ENCODE measurements around the gene SRSF1. TPM values are rescaled to one million over a fixed set of nuclear protein-coding genes. Genes with fewer than 3 reads are reported as not detected.
A peak's percentile ranks its signal among the peaks of the same experiment; 100 is the strongest.

Gene SRSF1
- total RNA-seq, 4 donors from 2014 or later = 116 to 429 (median 147) TPM

DNA sequence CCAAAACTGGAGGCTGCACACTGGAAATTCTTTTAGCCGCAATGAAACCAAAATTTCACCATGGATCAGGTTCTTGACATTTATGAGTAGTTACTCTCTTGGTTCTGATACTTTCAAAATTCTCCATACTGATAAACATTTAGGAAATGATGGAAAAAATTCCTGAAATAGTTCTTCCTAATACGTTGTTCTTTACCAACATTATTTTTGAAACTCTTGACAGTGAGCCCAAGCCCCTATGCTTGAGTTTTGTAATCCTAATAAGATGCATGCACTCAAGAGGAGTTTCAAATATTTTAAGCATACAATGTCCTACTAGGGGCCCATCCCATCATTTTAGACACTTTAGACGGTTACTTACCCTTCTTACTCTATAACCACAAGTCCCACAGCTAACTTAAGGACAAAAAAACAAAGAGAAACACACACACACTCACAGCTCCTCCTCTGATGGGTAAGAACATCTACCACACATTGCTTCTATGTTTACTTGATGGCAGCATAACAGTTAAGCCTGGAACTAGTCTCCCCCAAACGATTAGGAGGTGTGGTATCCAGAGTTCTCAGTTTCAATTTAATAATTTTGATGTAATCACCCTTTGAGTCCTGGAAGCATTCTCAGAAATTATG is 22.7 kb downstream of the SRSF1 start:
- Histone ChIP-seq H3K36me3 (no peaks in the 10 kb centered on the region), H3K4me1 (peaks cover 8 to 13% of the 10 kb centered on the region in 2 donors), H3K27me3 (no peaks in the 10 kb centered on the region), H3K4me3 (no peak overlapping the region), H3K27ac (peak overlapping the region; percentile 96 to 98), H3K9me3 (no peaks in the 10 kb centered on the region)
- no peak for DNase-seq
- intact Hi-C loops (cut with DNase I; ENCODE audit: low total_unique reads) = no loop called here
- TF ChIP-seq, protein P1, sequence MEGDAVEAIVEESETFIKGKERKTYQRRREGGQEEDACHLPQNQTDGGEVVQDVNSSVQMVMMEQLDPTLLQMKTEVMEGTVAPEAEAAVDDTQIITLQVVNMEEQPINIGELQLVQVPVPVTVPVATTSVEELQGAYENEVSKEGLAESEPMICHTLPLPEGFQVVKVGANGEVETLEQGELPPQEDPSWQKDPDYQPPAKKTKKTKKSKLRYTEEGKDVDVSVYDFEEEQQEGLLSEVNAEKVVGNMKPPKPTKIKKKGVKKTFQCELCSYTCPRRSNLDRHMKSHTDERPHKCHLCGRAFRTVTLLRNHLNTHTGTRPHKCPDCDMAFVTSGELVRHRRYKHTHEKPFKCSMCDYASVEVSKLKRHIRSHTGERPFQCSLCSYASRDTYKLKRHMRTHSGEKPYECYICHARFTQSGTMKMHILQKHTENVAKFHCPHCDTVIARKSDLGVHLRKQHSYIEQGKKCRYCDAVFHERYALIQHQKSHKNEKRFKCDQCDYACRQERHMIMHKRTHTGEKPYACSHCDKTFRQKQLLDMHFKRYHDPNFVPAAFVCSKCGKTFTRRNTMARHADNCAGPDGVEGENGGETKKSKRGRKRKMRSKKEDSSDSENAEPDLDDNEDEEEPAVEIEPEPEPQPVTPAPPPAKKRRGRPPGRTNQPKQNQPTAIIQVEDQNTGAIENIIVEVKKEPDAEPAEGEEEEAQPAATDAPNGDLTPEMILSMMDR (IDR thresholded peaks at IDR 0.05) = no peak
- no peak for TF ChIP-seq POLR2A (IDR thresholded peaks at IDR 0.05)

- intact Hi-C loops (cut with DNase I; ENCODE audit: low total_unique reads) = no loop called here
- no peak overlapping the region for H3K4me3 ChIP-seq
Observed at GRCh38 chr17:57983446-57983845, 23.6 kb downstream of the SRSF1 start.

DNA sequence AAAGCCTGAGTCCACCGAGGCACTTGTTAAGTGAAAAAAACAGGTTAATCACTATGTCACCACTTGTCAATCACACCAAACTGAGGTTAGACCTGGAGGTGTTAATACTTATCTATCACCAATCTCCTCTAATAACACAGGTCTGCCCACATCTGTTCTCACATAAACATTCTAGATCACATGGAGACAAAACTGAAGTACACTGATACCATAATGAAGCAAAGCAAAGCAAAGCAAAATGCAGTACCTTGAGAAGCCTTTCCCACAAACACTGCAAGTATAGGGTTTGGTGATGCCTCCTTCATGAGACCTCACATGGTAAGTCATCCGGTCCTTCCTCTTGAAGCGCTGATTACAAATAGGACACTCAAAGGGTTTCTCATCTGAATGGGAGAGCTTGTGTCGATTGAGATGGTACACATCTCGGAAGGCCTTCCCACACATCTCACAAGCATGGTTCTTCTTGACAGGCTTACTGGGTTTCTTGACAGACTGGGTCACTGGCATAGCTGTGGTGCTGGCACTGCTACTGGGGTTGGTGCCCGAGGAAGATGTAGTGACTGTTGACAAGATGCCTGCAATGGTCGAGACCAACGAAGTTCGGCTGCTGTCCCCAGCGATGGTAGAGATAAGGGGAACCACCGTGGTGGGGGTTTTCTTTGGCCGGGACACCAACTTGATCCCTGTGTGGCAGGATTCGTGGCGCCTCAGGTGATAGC is 24.4 kb downstream of the SRSF1 start:
- DNase-seq = no peak
- intact Hi-C loops (cut with DNase I; ENCODE audit: low total_unique reads) = no loop called here
- H3K36me3 ChIP-seq = no peaks in the 10 kb centered on the region
- no peak overlapping the region for H3K4me3 ChIP-seq
- TF ChIP-seq POLR2A (IDR thresholded peaks at IDR 0.05) = no peak
- TF ChIP-seq, protein P1 (IDR thresholded peaks at IDR 0.05) = no peak
- H3K27me3 ChIP-seq = no peaks in the 10 kb centered on the region
- peaks cover 8 to 13% of the 10 kb centered on the region in 2 donors for H3K4me1 ChIP-seq
- no peak overlapping the region for H3K27ac ChIP-seq
- H3K9me3 ChIP-seq = no peaks in the 10 kb centered on the region

More at GRCh38 chr17:57983446-57983845, 23.6 kb downstream of the SRSF1 start:
- no peak for DNase-seq
- TF ChIP-seq, protein P1 (IDR thresholded peaks at IDR 0.05) = no peak
- no peak for TF ChIP-seq POLR2A (IDR thresholded peaks at IDR 0.05)
- H3K9me3 ChIP-seq = no peaks in the 10 kb centered on the region
- H3K27ac ChIP-seq = no peak overlapping the region
- no peaks in the 10 kb centered on the region for H3K36me3 ChIP-seq
- peaks cover 8 to 13% of the 10 kb centered on the region in 2 donors for H3K4me1 ChIP-seq
- H3K27me3 ChIP-seq = no peaks in the 10 kb centered on the region

- no peak overlapping the region for H3K4me3 ChIP-seq
- DNase-seq = no peak
- H3K4me1 ChIP-seq = peaks cover 5 to 8% of the 10 kb centered on the region in 2 donors
- intact Hi-C loops (cut with DNase I; ENCODE audit: low total_unique reads) = no loop called here
- no peaks in the 10 kb centered on the region for H3K9me3 ChIP-seq
- TF ChIP-seq, protein P1 (IDR thresholded peaks at IDR 0.05) = no peak
- no peak for TF ChIP-seq POLR2A (IDR thresholded peaks at IDR 0.05)
- no peak overlapping the region for H3K27ac ChIP-seq
- no peaks in the 10 kb centered on the region for H3K36me3 ChIP-seq
- H3K27me3 ChIP-seq = no peaks in the 10 kb centered on the region
Observed at GRCh38 chr17:57980522-57980921, 26.5 kb downstream of the SRSF1 start.

GRCh38 chr17:57979076-57979475 is 28.0 kb downstream of the SRSF1 start:
- no peaks in the 10 kb centered on the region for H3K36me3 ChIP-seq
- H3K27ac ChIP-seq = no peak overlapping the region
- H3K9me3 ChIP-seq = no peaks in the 10 kb centered on the region
- no peak overlapping the region for H3K4me3 ChIP-seq
- no peaks in the 10 kb centered on the region for H3K27me3 ChIP-seq
- no peak for TF ChIP-seq POLR2A (IDR thresholded peaks at IDR 0.05)
- TF ChIP-seq, protein P1 (IDR thresholded peaks at IDR 0.05) = no peak
- no peak for DNase-seq
- intact Hi-C loops (cut with DNase I; ENCODE audit: low total_unique reads) = no loop called here
- no peaks in the 10 kb centered on the region for H3K4me1 ChIP-seq
